ENCODE results near the gene RAF1. TPM values are rescaled to one million over a fixed set of nuclear protein-coding genes. Genes with fewer than 3 reads are reported as not detected.
"Not testable (repeated sequence)": the region's sequence is repeated elsewhere in the genome, so short reads cannot be mapped to it uniquely, and the experiment has no call there.

Gene RAF1
- total RNA-seq, 2 donors from 2014 or later: 95.4 to 116 TPM

DNA sequence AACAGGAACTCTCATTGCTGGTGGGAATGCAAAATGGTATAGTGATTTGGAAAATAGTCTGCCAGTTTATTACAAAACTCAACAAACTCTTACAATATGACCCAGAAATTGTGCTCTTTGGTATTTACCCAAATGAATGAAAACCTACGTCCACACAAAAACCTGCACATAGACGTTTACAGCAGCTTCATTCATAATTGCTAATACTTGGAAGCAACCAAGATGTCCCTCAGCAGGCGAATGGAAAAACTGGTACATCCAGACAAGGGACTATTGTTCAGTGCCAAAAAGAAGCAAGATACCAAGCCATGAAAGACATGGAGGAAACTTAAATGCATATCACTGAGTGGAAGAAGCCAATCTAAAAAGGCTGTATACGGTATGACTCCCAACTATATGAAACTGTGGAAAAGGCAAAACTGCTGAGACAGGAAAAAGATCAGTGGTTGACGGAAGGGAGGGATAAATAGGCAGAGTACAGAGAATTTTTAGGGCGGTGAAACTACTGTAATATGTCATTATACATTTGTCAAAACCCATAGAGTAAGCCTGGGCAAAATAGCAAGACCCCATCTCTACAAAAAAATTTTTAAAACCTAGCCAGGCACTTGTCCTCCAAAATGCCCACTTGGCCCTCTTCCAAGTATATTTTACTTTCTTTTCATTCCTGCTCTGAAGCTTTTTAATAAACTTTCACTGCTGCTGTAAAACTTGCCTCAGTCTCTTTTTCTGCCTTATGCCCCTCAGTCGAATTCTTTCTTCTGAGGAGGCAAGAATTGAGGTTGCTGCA, 113.8 kb downstream of the RAF1 start:
- Mint-ChIP-seq H3K27me3 (ENCODE audit: insufficient read depth) (peaks cover 13% of the 10 kb centered on the region), H3K9me3 (no peaks in the 10 kb centered on the region), H3K36me3 (ENCODE audit: low read depth) (no peaks in the 10 kb centered on the region), H3K4me1 (peaks cover 11% of the 10 kb centered on the region), H3K4me3 (no peak overlapping the region), H3K27ac (no peak overlapping the region)
- Histone ChIP-seq H3K9ac (ENCODE audit: extremely low read depth, low read length, poor library complexity, severe bottlenecking) (no peak overlapping the region), H3K36me3 (ENCODE audit: control insufficient read depth, insufficient read depth, low read length) (no peaks in the 10 kb centered on the region), H3K4me1 (ENCODE audit: control insufficient read depth, insufficient read depth, low read length) (peaks cover 3% of the 10 kb centered on the region), H3K27ac (ENCODE audit: low read depth, low read length) (no peak overlapping the region), H3K9me3 (ENCODE audit: control insufficient read depth, low read length) (no peaks in the 10 kb centered on the region), H3K27me3 (ENCODE audit: control insufficient read depth, insufficient read depth, low read length, poor library complexity, severe bottlenecking) (peaks cover 9% of the 10 kb centered on the region), H3K4me3 (ENCODE audit: low read length) (no peak overlapping the region)
- no peak for DNase-seq
- TF ChIP-seq, protein P1, sequence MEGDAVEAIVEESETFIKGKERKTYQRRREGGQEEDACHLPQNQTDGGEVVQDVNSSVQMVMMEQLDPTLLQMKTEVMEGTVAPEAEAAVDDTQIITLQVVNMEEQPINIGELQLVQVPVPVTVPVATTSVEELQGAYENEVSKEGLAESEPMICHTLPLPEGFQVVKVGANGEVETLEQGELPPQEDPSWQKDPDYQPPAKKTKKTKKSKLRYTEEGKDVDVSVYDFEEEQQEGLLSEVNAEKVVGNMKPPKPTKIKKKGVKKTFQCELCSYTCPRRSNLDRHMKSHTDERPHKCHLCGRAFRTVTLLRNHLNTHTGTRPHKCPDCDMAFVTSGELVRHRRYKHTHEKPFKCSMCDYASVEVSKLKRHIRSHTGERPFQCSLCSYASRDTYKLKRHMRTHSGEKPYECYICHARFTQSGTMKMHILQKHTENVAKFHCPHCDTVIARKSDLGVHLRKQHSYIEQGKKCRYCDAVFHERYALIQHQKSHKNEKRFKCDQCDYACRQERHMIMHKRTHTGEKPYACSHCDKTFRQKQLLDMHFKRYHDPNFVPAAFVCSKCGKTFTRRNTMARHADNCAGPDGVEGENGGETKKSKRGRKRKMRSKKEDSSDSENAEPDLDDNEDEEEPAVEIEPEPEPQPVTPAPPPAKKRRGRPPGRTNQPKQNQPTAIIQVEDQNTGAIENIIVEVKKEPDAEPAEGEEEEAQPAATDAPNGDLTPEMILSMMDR (conservative IDR thresholded peaks at IDR 0.05): no peak
- 82 to 85% methylated on average over 6 to 7 of the region's 7 CpGs for WGBS, 2 experiments (ENCODE audit: insufficient coverage in 1 of 2, insufficient read length in 1 of 2)

DNA sequence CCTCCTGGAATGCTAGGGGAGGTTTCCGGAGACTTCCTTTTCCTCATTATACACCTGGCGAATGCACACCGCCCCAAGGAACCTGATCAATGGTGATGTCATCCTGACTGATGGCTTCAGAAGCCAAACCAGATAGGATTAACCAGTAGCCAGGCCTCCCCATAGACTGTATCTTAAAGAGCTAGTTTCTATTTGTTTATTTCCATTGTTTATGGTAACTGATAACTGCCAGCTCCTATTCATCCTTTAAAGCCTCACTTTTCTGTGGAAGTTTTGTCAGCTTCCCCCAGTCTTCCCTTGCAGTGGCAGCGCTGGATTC, 118.5 kb downstream of the RAF1 start, which contains the start of gene MKRN2OS:
Gene MKRN2OS, minus strand, starts transcription at position 27 of the 319 bp plus-strand sequence. CDS start 35 bp downstream, outside the sequence.
- Histone ChIP-seq H3K27me3 (ENCODE audit: control insufficient read depth, insufficient read depth, low read length, poor library complexity, severe bottlenecking) (peaks cover 6% of the 10 kb centered on the region), H3K9me3 (ENCODE audit: control insufficient read depth, low read length) (no peaks in the 10 kb centered on the region), H3K27ac (ENCODE audit: low read depth, low read length) (no peak within 1 kb of the TSS), H3K36me3 (ENCODE audit: control insufficient read depth, insufficient read depth, low read length) (no peaks in the 10 kb centered on the region), H3K4me3 (ENCODE audit: low read length) (peak within 1 kb of the TSS; percentile 45), H3K9ac (ENCODE audit: extremely low read depth, low read length, poor library complexity, severe bottlenecking) (peak within 1 kb of the TSS; percentile 28), H3K4me1 (ENCODE audit: control insufficient read depth, insufficient read depth, low read length) (peaks cover 9% of the 10 kb centered on the region)
- peak; percentile 75 for DNase-seq
- Mint-ChIP-seq H3K4me3 (peak within 1 kb of the TSS; percentile 41), H3K9me3 (no peaks in the 10 kb centered on the region), H3K27me3 (ENCODE audit: insufficient read depth) (peaks cover 4% of the 10 kb centered on the region), H3K4me1 (peaks cover 20% of the 10 kb centered on the region), H3K27ac (peak within 1 kb of the TSS; percentile 79), H3K36me3 (ENCODE audit: low read depth) (no peaks in the 10 kb centered on the region)
- 60 to 73% methylated on average over 1 to 4 of the region's 4 CpGs for WGBS, 2 experiments (ENCODE audit: insufficient coverage in 1 of 2, insufficient read length in 1 of 2)
- TF ChIP-seq, protein P1 (conservative IDR thresholded peaks at IDR 0.05): no peak

DNA sequence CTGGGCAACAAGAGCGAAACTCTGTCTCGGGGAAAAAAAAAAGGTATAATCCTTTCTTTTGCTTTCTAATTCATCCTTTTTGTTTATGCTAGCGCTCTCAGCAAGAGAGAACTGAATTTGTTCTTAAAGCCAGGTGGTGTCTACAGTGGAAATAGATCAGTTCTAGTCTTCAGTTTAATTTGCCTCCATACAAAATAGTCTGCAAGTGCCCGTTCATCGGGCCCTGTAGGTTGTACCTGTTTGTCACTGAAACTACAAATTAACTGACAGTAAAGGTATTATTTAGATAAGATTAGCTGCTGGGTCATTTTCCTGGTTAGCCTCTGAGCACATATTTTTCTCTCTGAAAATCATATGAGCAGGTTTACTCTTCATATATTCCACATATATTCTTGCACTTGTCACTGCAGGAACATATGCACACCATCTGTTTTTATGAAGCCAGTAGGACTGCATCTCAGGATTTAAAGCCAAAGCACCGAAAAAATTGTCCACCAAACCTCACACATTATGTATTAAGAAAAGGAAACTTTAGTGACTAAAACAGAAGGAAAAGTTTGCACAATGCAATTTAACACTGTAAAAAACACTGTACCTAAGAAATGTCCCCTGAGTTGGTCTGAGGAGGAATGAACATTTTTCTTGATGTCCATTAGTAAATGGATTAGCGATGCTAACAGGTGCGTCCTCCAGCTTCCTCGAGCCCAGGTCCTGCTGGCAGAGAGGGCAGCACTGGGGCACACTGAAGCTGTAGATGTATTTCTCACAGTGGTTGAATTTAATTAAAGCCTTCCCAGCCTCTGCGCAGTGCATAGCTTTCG, 119.1 kb downstream of the RAF1 start:
- peak overlapping the region; percentile 45 for H3K4me3 ChIP-seq (ENCODE audit: low read length)
- Mint-ChIP-seq H3K27me3 (ENCODE audit: insufficient read depth) (no peaks in the 10 kb centered on the region), H3K9me3 (no peaks in the 10 kb centered on the region), H3K4me1 (peaks cover 20% of the 10 kb centered on the region), H3K27ac (peak overlapping the region; percentile 79), H3K36me3 (ENCODE audit: low read depth) (no peaks in the 10 kb centered on the region), H3K4me3 (peak overlapping the region; percentile 41)
- TF ChIP-seq, protein P1 (conservative IDR thresholded peaks at IDR 0.05): no peak
- H3K27ac ChIP-seq (ENCODE audit: low read depth, low read length): no peak overlapping the region
- H3K9me3 ChIP-seq (ENCODE audit: control insufficient read depth, low read length): no peaks in the 10 kb centered on the region
- peaks cover under 1% of the 10 kb centered on the region for H3K27me3 ChIP-seq (ENCODE audit: control insufficient read depth, insufficient read depth, low read length, poor library complexity, severe bottlenecking)
- WGBS, 2 experiments (ENCODE audit: insufficient coverage in 1 of 2, insufficient read length in 1 of 2): 80 to 85% methylated on average over 6 to 11 of the region's 11 CpGs
- H3K36me3 ChIP-seq (ENCODE audit: control insufficient read depth, insufficient read depth, low read length): no peaks in the 10 kb centered on the region
- peaks cover 9% of the 10 kb centered on the region for H3K4me1 ChIP-seq (ENCODE audit: control insufficient read depth, insufficient read depth, low read length)
- peak overlapping the region; percentile 28 for H3K9ac ChIP-seq (ENCODE audit: extremely low read depth, low read length, poor library complexity, severe bottlenecking)
- DNase-seq: no peak

DNA sequence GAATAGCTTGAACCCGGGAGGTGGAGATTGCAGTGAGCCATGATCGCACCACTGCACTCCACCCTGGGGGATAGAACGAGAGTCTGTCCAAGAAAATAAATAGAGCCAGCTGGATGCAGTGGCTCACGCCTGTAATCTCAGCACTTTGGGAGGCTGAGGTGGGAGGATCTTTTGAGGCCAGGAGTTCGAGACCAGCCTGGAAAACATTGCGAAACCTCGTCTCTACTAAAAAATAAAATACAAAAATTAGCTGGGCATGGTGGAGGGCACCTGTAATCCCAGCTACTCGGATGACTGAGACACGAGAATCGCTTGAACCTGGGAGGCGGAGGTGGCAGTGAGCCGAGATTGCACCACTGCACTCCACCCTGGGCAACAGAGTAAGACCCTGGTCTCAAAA, 120.4 kb downstream of the RAF1 start:
- H3K36me3 ChIP-seq (ENCODE audit: control insufficient read depth, insufficient read depth, low read length); H3K27ac Mint-ChIP-seq; H3K27ac ChIP-seq (ENCODE audit: low read depth, low read length); H3K4me3 Mint-ChIP-seq; H3K27me3 Mint-ChIP-seq (ENCODE audit: insufficient read depth); H3K4me1 ChIP-seq (ENCODE audit: control insufficient read depth, insufficient read depth, low read length); H3K36me3 Mint-ChIP-seq (ENCODE audit: low read depth); H3K9me3 ChIP-seq (ENCODE audit: control insufficient read depth, low read length); H3K4me3 ChIP-seq (ENCODE audit: low read length); H3K9me3 Mint-ChIP-seq; H3K27me3 ChIP-seq (ENCODE audit: control insufficient read depth, insufficient read depth, low read length, poor library complexity, severe bottlenecking); H3K9ac ChIP-seq (ENCODE audit: extremely low read depth, low read length, poor library complexity, severe bottlenecking); DNase-seq: not testable (repeated sequence)
- 82 to 89% methylated on average over 10 to 12 of the region's 12 CpGs for WGBS, 2 experiments (ENCODE audit: insufficient coverage in 1 of 2, insufficient read length in 1 of 2)
- H3K4me1 Mint-ChIP-seq: peaks cover 20% of the 10 kb centered on the region

Measured in endodermal cell (in vitro differentiated cells).